ENCODE results near the gene GRHL3.

- no peak for TF ChIP-seq CTCF (IDR thresholded peaks at IDR 0.05; ENCODE audit: poor library complexity)
- TF ChIP-seq EZH2phosphoT487 (IDR thresholded peaks at IDR 0.05; ENCODE audit: low read depth, severe bottlenecking, unreplicated experiment) = no peak
Observed at GRCh38 chr1:24279590-24280232, 39.4 kb upstream of the GRHL3 start.

Data from hepatocyte (in vitro differentiated cells).